ENCODE measurements around the gene PTPRN2.

PTPRN2 gene

GRCh38 chr7:157770716-157771320, 816.8 kb downstream of the PTPRN2 start:
- TF ChIP-seq, protein P1, sequence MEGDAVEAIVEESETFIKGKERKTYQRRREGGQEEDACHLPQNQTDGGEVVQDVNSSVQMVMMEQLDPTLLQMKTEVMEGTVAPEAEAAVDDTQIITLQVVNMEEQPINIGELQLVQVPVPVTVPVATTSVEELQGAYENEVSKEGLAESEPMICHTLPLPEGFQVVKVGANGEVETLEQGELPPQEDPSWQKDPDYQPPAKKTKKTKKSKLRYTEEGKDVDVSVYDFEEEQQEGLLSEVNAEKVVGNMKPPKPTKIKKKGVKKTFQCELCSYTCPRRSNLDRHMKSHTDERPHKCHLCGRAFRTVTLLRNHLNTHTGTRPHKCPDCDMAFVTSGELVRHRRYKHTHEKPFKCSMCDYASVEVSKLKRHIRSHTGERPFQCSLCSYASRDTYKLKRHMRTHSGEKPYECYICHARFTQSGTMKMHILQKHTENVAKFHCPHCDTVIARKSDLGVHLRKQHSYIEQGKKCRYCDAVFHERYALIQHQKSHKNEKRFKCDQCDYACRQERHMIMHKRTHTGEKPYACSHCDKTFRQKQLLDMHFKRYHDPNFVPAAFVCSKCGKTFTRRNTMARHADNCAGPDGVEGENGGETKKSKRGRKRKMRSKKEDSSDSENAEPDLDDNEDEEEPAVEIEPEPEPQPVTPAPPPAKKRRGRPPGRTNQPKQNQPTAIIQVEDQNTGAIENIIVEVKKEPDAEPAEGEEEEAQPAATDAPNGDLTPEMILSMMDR (IDR thresholded peaks at IDR 0.05; ENCODE audit: low read depth, low read length, missing control alignments), result no peak
- in situ Hi-C loops (cut with HindIII; ENCODE audit: low sequenced_read_pairs), result no loop called here
- H3K4me3 ChIP-seq (ENCODE audit: low read depth, low read length), result no peak overlapping the region
- no peak for DNase-seq (ENCODE audit: low read depth)

DNA sequence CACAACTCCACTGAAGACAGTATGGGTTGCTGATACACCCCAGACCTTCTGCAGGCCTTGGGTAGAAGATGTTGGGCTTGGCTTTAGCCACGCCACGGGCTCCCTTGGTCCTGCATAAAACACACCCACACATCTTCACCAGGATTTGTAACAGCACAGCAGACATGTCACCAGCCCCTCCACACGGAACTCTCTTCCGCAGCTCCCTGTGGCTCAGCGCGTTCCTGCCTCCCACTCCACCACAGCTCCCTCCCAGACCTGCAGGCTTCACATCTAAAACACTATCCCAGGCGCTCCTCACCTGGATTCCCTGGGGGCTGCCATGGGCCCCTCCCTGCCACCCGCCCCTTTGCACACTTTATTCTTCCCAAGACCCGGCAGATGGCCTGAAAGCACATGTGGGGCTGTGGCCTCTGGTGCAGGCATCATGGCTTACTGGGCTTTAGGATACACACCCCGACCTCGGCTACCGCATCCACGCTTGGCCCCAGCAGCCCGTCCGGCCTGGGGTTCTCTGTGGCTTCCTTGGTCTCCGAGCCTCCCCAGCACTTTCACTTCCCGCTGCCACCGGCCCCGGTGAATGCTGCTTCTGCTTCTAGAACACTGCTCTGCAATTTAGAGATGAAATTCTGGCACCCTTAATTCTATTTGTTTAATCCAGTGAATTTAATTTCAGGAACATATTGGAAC, 818.0 kb downstream of the PTPRN2 start:
- in situ Hi-C loops (cut with HindIII; ENCODE audit: low sequenced_read_pairs), result no loop called here
- DNase-seq (ENCODE audit: low read depth), result no peak
- H3K4me3 ChIP-seq (ENCODE audit: low read depth, low read length), result no peak overlapping the region
- TF ChIP-seq, protein P1 (IDR thresholded peaks at IDR 0.05; ENCODE audit: low read depth, low read length, missing control alignments), result no peak

- no peak for DNase-seq (ENCODE audit: low read depth)
- in situ Hi-C loops (cut with HindIII; ENCODE audit: low sequenced_read_pairs), result no loop called here
- H3K4me3 ChIP-seq (ENCODE audit: low read depth, low read length), result no peak overlapping the region
- TF ChIP-seq, protein P1 (IDR thresholded peaks at IDR 0.05; ENCODE audit: low read depth, low read length, missing control alignments), result no peak
Measured at GRCh38 chr7:157769086-157769485, 818.5 kb downstream of the PTPRN2 start.

DNA sequence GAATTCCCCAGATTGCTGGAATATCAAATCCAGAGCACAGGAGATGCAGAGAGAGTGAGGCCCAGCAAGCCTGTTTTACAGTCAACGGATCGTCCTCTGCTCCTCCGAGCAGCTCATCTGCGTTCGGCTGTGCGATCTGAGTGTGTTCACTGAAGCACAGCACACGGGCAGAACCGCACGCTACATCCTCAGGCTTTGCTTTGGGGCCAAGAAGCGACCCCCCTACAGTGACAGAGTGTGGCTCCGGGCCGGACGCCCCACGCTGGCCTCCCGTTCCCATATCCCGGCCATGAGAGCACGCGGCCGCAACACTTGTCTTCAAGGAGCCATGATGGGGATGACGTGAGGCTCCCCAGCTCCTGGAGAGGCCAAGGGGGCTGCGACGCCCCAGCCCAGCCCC, 819.4 kb downstream of the PTPRN2 start:
- in situ Hi-C loops (cut with HindIII; ENCODE audit: low sequenced_read_pairs), result no loop called here
- no peak for DNase-seq (ENCODE audit: low read depth)
- H3K4me3 ChIP-seq (ENCODE audit: low read depth, low read length), result no peak overlapping the region
- TF ChIP-seq, protein P1 (IDR thresholded peaks at IDR 0.05; ENCODE audit: low read depth, low read length, missing control alignments), result no peak

DNA sequence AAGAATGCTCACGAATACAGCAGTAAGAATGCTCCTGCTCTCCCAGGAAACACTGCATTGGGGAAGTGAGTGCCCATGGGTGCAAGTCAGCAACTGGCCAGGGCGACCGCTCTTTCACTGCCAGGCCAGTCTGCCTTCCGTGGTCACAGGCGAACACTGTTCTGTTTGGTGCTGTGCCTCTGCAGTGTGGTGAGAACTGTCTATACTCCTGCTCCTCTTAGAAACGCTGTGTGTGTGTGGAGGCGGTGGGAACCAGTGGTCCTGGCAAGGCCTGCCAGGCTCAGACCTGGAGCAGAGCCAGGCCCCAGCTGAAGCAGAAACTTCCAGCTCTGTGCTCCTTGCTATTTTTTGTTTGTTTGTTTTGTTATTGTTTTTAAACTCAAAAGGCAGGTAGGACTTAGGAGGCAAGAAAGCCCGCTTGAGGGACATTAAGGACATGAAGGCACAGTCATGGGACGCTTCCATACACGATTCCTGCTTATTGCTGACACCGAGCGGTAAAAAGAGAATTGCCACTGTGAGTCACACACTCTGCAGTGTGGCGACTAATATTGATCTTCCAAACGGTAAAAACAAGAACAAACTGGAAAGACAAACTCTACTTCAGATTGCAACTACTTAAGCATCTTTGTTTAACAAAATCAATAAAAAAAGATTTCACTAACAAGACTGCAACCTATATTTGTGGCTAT, 820.0 kb downstream of the PTPRN2 start:
- in situ Hi-C loops (cut with HindIII; ENCODE audit: low sequenced_read_pairs), result no loop called here
- TF ChIP-seq, protein P1 (IDR thresholded peaks at IDR 0.05; ENCODE audit: low read depth, low read length, missing control alignments), result no peak
- DNase-seq (ENCODE audit: low read depth), result no peak

DNA sequence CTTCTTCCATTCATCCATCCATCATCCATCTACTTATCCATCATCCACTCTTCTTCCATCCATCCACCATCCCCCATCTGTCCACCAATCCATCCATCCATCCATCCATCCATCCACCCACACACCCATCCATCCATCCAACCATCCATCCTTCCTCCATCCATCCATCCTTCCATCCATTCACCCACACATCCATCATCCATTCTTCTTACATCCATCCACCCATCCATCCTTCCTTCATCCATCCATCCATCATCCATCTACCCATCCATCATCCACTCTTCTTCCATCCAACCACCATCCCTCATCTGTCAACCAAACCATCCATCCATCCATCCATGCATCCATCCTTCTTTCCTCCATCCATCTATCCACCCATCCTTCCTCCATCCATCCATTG, 821.5 kb downstream of the PTPRN2 start:
- TF ChIP-seq, protein P1 (IDR thresholded peaks at IDR 0.05; ENCODE audit: low read depth, low read length, missing control alignments), result no peak
- no peak overlapping the region for H3K4me3 ChIP-seq (ENCODE audit: low read depth, low read length)
- in situ Hi-C loops (cut with HindIII; ENCODE audit: low sequenced_read_pairs), result no loop called here
- DNase-seq (ENCODE audit: low read depth), result no peak

More for the DNA sequence above, 820.0 kb downstream of the PTPRN2 start:
- no peak overlapping the region for H3K4me3 ChIP-seq (ENCODE audit: low read depth, low read length)

Data from astrocyte of the cerebellum (primary cell).